Measurements from ENCODE around the gene FOLR3. TPM values are rescaled to one million over a fixed set of nuclear protein-coding genes. Genes with fewer than 3 reads are reported as not detected.
"Not testable (repeated sequence)": the region's sequence is repeated elsewhere in the genome, so short reads cannot be mapped to it uniquely, and the experiment has no call there.

Gene FOLR3
- total RNA-seq (2014; rRNA removed; shearing (Covaris generic); ENCODE audit: low replicate concordance) = 1.1 and 4.5 TPM in 2 replicates

DNA sequence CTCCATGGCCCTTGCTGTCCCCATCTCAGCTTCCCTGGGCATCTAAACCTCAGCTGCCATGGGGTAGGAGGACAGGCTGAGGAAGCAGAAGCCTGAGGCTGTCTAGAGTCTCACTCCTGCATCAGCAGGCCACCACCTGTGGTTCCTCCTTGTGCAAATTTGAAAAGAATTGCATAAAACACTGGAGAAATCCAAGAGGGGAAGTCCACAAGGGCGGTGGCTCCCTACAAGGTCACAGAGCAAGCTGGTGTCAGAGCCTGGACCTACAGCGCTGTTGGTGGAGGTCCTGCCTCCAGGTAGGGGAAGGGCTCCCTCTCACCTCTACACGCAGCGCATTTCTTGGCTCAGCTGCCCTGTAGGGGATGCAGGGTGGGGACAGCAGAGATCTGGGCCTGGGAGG, at the start of gene FOLR3:
FOLR3 (plus strand) TSS at position 253 of the 400 bp plus-strand sequence. CDS start 228 bp downstream, outside the sequence.
- H3K9me3 ChIP-seq, H3K36me3 ChIP-seq, DNase-seq, H3K27me3 ChIP-seq, H3K4me3 ChIP-seq: not testable (repeated sequence)

- DNase-seq = no peak
- no peaks in the 10 kb centered on the region for H3K27me3 ChIP-seq
- H3K9me3 ChIP-seq = no peaks in the 10 kb centered on the region
- no peak overlapping the region for H3K4me3 ChIP-seq
- peaks cover 20% of the 10 kb centered on the region for H3K36me3 ChIP-seq
These were observed 47.3 kb upstream of the FOLR3 start for GRCh38 chr11:72088076-72088808.

GRCh38 chr11:72091292-72091691, 44.2 kb upstream of the FOLR3 start:
- Histone ChIP-seq H3K36me3 (peaks cover 28% of the 10 kb centered on the region), H3K4me3 (no peak overlapping the region), H3K27me3 (no peaks in the 10 kb centered on the region), H3K9me3 (no peaks in the 10 kb centered on the region)
- peak; percentile 45 for DNase-seq

GRCh38 chr11:72098741-72099140, 36.8 kb upstream of the FOLR3 start:
- no peak for DNase-seq
- Histone ChIP-seq H3K27me3 (no peaks in the 10 kb centered on the region), H3K9me3 (no peaks in the 10 kb centered on the region), H3K4me3 (no peak overlapping the region), H3K36me3 (peaks cover 57% of the 10 kb centered on the region)

GRCh38 chr11:72100009-72100408, 35.5 kb upstream of the FOLR3 start:
- no peak for DNase-seq
- Histone ChIP-seq H3K27me3 (no peaks in the 10 kb centered on the region), H3K9me3 (no peaks in the 10 kb centered on the region), H3K36me3 (peaks cover 60% of the 10 kb centered on the region), H3K4me3 (no peak overlapping the region)

DNA sequence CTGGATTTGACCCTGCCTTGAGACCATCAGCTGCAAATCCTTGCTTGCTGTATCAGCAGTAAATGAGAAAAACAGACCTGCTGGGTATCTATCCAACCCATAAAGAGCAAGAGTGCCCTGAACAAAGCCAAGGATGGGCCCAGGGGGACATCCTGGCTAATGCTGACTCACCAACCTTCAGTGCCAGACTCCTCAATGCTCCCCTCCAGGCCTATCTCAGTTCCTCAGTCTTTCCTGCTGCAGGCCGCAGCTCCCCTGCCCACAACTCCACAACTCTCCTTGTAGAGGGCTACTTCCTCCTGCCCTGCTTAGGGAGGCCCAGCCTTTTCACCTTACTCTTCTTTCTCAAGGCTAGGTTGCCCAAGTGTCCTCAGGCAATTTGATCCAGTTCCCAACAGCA, 35.1 kb upstream of the FOLR3 start:
- no peaks in the 10 kb centered on the region for H3K9me3 ChIP-seq
- H3K27me3 ChIP-seq = no peaks in the 10 kb centered on the region
- H3K36me3 ChIP-seq = peaks cover 56% of the 10 kb centered on the region
- DNase-seq = no peak
- no peak overlapping the region for H3K4me3 ChIP-seq

- DNase-seq = no peak
- H3K9me3 ChIP-seq = no peaks in the 10 kb centered on the region
- peak overlapping the region; percentile 97 for H3K4me3 ChIP-seq
- no peaks in the 10 kb centered on the region for H3K27me3 ChIP-seq
- H3K36me3 ChIP-seq = peaks cover 44% of the 10 kb centered on the region
These were observed 33.4 kb upstream of the FOLR3 start for GRCh38 chr11:72102162-72102561.

GRCh38 chr11:72102631-72102945, 32.9 kb upstream of the FOLR3 start:
- H3K27me3 ChIP-seq = no peaks in the 10 kb centered on the region
- no peaks in the 10 kb centered on the region for H3K9me3 ChIP-seq
- H3K4me3 ChIP-seq = peak overlapping the region; percentile 97
- DNase-seq = no peak
- peaks cover 40% of the 10 kb centered on the region for H3K36me3 ChIP-seq

- peak; percentile 98 for DNase-seq
- no peaks in the 10 kb centered on the region for H3K27me3 ChIP-seq
- no peaks in the 10 kb centered on the region for H3K9me3 ChIP-seq
- H3K4me3 ChIP-seq = peak within 1 kb of the TSS; percentile 97
- peaks cover 39% of the 10 kb centered on the region for H3K36me3 ChIP-seq
These were observed 32.4 kb upstream of the FOLR3 start, which contains the start of gene LAMTOR1 for GRCh38 chr11:72102946-72103753. TSS of gene LAMTOR1 (minus strand) at chr11:72103297. CDS start at chr11:72103224, 73 bp downstream.

DNA sequence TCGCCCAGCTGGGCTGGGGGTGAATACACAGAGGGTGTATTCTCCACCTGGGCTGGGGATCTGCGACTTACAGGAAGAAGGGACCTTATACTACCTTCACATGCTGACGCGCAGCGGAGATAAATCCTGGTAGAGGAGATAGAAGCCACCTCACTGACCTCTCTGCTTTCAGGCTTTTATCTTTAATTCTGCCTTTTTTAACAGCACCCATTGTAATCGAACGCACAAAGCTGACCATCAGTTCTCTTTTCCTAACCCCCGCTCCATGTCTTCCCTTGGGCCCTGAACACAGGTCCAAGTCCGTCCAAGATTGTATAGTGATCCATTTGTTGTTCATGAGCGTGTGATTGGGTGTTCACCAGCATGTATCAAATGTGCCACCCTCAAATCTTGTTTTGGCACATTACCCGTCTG, 31.8 kb upstream of the FOLR3 start:
- peak overlapping the region; percentile 21 for H3K4me3 ChIP-seq
- peaks cover 33% of the 10 kb centered on the region for H3K36me3 ChIP-seq
- no peaks in the 10 kb centered on the region for H3K27me3 ChIP-seq
- no peaks in the 10 kb centered on the region for H3K9me3 ChIP-seq
- DNase-seq = no peak

DNA sequence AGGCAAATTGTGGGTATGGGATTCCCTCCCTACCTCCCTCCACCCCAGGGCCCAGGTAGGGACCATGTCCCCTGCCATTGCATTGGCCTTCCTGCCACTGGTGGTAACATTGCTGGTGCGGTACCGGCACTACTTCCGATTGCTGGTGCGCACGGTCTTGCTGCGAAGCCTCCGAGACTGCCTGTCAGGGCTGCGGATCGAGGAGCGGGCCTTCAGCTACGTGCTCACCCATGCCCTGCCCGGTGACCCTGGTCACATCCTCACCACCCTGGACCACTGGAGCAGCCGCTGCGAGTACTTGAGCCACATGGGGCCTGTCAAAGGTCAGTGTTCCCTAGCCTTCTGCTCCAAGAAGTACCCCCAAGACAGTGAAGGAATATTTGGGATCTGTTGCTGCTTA, 29.6 kb upstream of the FOLR3 start, which contains the start of gene TOMT:
TOMT (plus strand) TSS at position 37 of the 400 bp plus-strand sequence; CDS start at position 65, 28 bp downstream.
- Histone ChIP-seq H3K9me3 (no peaks in the 10 kb centered on the region), H3K36me3 (peaks cover 38% of the 10 kb centered on the region), H3K4me3 (no peak within 1 kb of the TSS), H3K27me3 (no peaks in the 10 kb centered on the region)
- no peak for DNase-seq

DNA sequence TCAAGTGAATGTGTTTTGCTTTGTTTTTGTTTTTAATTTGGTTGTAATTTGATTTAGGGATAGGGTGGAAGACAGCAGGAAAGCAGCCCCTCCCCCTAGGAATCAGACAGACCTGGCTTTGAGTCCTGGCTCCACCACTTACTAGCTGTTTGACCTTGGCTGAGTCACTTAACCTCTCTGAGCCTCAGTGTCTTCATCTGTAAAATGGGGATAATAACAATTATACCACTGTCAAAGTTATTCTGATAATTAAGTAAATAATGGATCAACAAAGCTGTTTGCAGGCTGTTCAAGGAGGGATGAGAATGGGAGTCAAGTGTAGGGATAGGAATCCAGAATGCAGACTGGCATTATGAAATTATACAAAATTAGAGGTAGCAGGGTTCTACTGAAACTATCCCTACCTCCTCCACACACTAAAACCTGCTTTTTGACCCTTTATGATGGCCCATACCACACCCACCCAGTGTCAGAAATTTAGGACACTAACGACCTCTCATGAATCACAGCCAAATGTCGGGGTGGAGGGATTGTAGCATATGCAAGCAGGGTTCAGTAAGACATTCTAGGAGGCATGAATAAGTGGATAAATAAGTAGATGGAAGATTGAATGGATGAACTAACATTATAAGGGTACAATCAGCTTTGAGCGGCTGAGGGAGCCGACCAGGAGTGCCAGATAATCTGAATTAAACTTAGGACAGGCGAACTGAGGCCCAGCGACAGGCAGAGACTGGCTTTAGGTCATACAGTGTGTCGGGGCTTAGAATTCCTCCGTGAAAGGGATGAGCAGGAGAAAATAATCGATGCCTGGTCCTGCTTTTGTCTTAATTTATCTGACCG, 24.0 kb upstream of the FOLR3 start:
- no peak for DNase-seq
- H3K4me3 ChIP-seq = peak overlapping the region; percentile 85
- no peaks in the 10 kb centered on the region; the same call in 1 of the 2 replicates for H3K9me3 ChIP-seq
- H3K36me3 ChIP-seq = peaks cover 23% of the 10 kb centered on the region
- H3K27me3 ChIP-seq = no peaks in the 10 kb centered on the region

DNA sequence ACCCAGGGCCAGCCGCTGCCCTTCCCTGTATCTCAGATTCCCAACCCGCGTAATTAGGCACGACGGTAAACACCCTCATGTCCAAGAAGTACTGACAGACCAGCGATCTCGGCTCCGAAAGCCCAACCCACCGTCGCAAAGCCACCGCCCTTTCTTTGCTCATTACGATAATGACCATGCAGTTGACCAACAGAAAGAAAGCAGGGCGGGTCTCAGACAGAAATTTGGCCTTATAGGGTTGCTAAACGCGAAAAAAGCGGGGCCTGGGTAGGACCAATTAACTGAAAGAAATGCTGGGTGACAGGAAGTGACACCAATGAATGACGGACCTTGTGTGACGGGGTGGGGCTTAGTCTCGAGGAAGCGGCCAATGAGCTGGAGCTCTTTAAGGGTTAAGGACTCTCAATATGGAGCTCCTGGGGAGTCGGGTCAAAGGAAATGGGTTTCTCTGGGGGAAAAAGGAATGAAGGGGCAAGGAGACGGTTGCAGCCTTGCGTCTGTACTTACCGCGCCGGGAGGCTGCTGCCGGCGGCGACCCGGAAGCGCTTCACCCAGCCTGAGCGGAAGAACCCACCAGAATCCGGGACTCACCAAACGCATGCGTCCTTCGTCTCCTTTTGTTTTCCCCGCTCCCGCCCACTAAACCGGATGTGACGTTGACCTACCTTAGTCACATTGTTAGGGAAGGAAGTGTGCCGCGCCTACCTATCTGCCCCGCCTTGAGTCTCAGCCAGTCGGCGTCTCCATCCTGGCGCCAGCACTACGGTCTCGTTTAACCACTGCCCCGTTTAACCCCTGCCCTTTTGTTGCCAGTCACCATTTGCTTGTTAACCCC, 23.2 kb upstream of the FOLR3 start, which contains the start of gene ANAPC15:
ANAPC15 (minus strand) TSS at position 553 of the 835 bp plus-strand sequence. CDS start 1,419 bp downstream, outside the sequence.
- Histone ChIP-seq H3K36me3 (peaks cover 23% of the 10 kb centered on the region), H3K4me3 (peak within 1 kb of the TSS; percentile 85), H3K27me3 (no peaks in the 10 kb centered on the region), H3K9me3 (no peaks in the 10 kb centered on the region; the same call in 1 of the 2 replicates)
- peak; percentile 98 for DNase-seq

- Histone ChIP-seq H3K36me3 (peaks cover 21% of the 10 kb centered on the region), H3K9me3 (no peaks in the 10 kb centered on the region; the same call in 1 of the 2 replicates), H3K27me3 (no peaks in the 10 kb centered on the region), H3K4me3 (peak overlapping the region; percentile 85)
- DNase-seq = peak; percentile 91
These were observed 22.3 kb upstream of the FOLR3 start for GRCh38 chr11:72112978-72113808.

DNA sequence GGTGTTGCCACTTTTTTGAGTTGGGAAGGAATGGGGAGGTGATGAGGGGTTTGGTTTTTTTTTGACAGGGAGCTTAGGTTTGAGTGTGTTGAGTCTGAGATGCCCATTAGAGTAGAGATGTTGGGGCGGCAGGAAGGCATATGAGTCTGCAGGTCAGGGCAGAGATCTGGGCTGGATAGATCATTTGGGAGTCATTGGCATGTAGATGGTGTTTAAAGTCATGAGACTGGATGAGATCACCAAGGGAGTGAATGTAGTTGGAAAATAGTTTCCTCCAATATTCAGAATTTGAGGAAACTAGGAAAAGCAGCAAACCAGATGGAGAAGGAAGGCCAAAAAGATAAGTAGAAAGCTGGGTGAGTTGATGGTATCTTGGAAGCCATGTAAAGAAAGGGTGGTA, 21.0 kb upstream of the FOLR3 start:
- peaks cover 18% of the 10 kb centered on the region for H3K36me3 ChIP-seq
- H3K9me3 ChIP-seq = no peaks in the 10 kb centered on the region; the same call in 1 of the 2 replicates
- peak; percentile 32 for DNase-seq
- no peaks in the 10 kb centered on the region for H3K27me3 ChIP-seq
- H3K4me3 ChIP-seq = no peak overlapping the region

Measured in MG63 (cell line).